Effector memory CD8-positive, alpha-beta T cell (primary cell): Measurements from ENCODE around the gene HOXC10.
A peak's percentile ranks its signal among the peaks of the same experiment; 100 is the strongest.

Source experiments
- ATAC-seq: fragments of 150-1000 bp; cut with Tn5 transposase; replicated peaks from 2 replicates; pipeline ENCODE4 v1.10.0; 2021; ENCODE audit warnings: mild to moderate bottlenecking, moderate library complexity
- DNase-seq, 3 experiments: peaks; one replicate each; pipeline ENCODE4 v3.0.0; 2021
- H3K27ac Mint-ChIP-seq, 2 donors: one replicate each; pipeline ENCODE4 v1.8.0; 2022; ENCODE audit warnings: mild to moderate bottlenecking in 2 of 2, mixed read lengths in 2 of 2, moderate library complexity in 2 of 2
- H3K27me3 Mint-ChIP-seq, 2 donors: one replicate each; pipeline ENCODE4 v1.8.0; 2022; ENCODE audit warnings: mixed read lengths in 2 of 2
- H3K36me3 Mint-ChIP-seq: one replicate; pipeline ENCODE4 v1.8.0; 2022; ENCODE audit warnings: mild to moderate bottlenecking, moderate library complexity, mixed read lengths; ENCODE audit not compliant: insufficient read depth
- H3K4me1 Mint-ChIP-seq, 2 donors: one replicate each; pipeline ENCODE4 v1.8.0; 2022; ENCODE audit warnings: low read depth in 2 of 2, mixed read lengths in 2 of 2
- H3K4me3 Mint-ChIP-seq, 2 donors: one replicate each; pipeline ENCODE4 v1.8.0; 2022; ENCODE audit warnings: mild to moderate bottlenecking in 2 of 2, mixed read lengths in 2 of 2, moderate library complexity in 2 of 2
- H3K9me3 Mint-ChIP-seq, 2 donors: one replicate each; pipeline ENCODE4 v1.8.0; 2022; ENCODE audit warnings: mixed read lengths in 2 of 2

HOXC10 gene

DNA sequence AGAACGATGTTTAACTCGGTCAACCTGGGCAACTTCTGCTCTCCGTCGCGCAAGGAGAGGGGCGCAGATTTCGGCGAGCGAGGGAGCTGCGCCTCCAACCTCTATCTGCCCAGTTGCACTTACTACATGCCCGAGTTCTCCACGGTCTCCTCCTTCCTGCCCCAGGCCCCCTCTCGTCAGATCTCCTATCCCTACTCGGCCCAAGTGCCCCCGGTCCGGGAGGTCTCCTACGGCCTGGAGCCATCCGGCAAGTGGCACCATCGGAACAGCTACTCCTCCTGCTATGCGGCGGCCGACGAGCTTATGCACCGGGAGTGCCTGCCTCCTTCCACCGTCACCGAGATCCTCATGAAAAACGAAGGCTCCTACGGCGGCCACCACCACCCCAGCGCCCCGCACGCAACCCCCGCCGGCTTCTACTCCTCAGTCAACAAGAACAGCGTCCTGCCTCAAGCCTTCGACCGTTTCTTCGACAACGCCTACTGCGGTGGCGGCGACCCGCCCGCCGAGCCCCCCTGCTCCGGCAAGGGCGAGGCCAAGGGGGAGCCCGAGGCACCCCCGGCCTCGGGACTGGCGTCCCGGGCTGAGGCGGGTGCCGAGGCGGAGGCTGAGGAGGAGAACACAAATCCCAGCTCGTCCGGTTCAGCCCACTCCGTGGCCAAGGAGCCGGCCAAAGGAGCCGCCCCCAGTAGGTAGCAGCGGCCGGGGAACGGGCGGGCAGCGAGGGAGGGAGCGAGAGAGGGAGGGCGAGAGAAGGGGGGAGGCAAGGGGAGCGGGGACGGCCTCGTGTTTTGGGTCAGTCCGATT, 11.5 kb upstream of the HOXC10 start:
- Mint-ChIP-seq H3K36me3 (peaks cover 36% of the 10 kb centered on the region), H3K9me3 (no peaks in the 10 kb centered on the region), H3K27ac (peak overlapping the region; percentile 11 to 82), H3K4me1 (peaks cover 15 to 17% of the 10 kb centered on the region in 2 donors), H3K4me3 (peak overlapping the region; percentile 73 to 74), H3K27me3 (peaks cover 88 to 100% of the 10 kb centered on the region in 2 donors)
- DNase-seq = no peak
- ATAC-seq = no peak

DNA sequence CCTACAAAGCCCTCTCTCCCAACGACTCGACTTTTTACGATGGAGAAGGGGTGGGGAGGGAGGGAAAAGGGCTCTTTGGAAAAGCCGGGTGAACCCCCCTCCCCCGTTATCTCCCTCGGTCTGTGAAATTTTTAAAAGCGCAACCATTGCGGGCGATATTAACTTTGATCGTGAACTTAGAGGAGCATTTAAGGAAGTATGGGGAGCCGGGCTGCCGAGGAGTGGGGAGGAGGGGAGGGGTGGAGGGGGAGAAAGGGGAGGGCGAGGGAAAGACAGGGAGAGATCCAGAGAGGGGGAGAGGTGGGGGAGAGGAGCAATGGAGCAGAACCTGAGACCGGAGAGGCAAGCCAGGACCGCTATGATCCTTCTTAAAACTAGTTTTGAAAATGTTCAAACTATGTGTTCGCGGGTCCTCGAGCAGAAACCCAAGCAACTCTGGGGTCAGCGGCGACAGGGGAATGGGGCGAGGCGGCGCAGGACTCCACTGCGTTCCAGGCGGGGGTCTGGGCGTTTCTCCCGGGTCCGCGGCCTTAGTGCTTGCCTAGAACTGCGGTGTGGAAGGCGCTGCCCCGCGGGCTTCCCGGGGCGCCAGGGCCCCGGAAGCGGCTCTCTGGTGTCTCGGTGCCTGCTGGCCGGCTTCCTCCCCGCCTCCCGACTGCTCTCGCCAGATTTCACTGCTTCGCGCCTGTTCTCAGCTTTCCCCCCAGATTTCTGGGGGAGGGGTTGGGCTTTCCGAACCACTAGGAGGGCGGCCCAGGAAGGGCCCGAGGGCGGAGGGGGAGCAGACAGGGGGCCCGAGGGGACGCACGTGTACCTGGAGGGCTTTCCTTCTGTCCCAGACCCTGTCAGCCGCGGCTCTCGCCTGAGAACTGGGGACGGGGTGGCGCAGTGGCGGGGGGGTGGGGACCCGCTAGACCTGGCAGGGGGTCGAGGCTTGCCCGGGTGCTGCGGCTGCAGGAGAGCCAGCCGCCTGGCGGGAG, 10.6 kb upstream of the HOXC10 start, which contains the start of gene HOTAIR:
Gene HOTAIR, minus strand, starts transcription at position 871 of the 980 bp plus-strand sequence.
- no peaks in the 10 kb centered on the region for H3K9me3 Mint-ChIP-seq
- no peak within 1 kb of the TSS for H3K27ac Mint-ChIP-seq
- H3K4me1 Mint-ChIP-seq = peaks cover 15 to 17% of the 10 kb centered on the region in 2 donors
- DNase-seq (no peak), ATAC-seq (peak; percentile 66)
- peaks cover 33% of the 10 kb centered on the region for H3K36me3 Mint-ChIP-seq
- H3K27me3 Mint-ChIP-seq = peaks cover 88 to 100% of the 10 kb centered on the region in 2 donors
- peak within 1 kb of the TSS; percentile 73 to 74 for H3K4me3 Mint-ChIP-seq

GRCh38 chr12:53975064-53975471, 9.9 kb upstream of the HOXC10 start:
- no peak overlapping the region for H3K27ac Mint-ChIP-seq
- ATAC-seq (no peak), DNase-seq (no peak)
- H3K36me3 Mint-ChIP-seq = peaks cover 34% of the 10 kb centered on the region
- H3K4me1 Mint-ChIP-seq = peaks cover 15 to 17% of the 10 kb centered on the region in 2 donors
- peak overlapping the region; percentile 12 to 74 for H3K4me3 Mint-ChIP-seq
- peaks cover 88 to 100% of the 10 kb centered on the region in 2 donors for H3K27me3 Mint-ChIP-seq
- H3K9me3 Mint-ChIP-seq = no peaks in the 10 kb centered on the region

GRCh38 chr12:53975479-53976152, 9.3 kb upstream of the HOXC10 start:
- Mint-ChIP-seq H3K36me3 (peaks cover 39% of the 10 kb centered on the region), H3K27ac (no peak overlapping the region), H3K27me3 (peaks cover 90 to 100% of the 10 kb centered on the region in 2 donors), H3K4me1 (peaks cover 15 to 17% of the 10 kb centered on the region in 2 donors), H3K4me3 (peak overlapping the region; percentile 12 to 74), H3K9me3 (no peaks in the 10 kb centered on the region)
- DNase-seq = no peak
- no peak for ATAC-seq

DNA sequence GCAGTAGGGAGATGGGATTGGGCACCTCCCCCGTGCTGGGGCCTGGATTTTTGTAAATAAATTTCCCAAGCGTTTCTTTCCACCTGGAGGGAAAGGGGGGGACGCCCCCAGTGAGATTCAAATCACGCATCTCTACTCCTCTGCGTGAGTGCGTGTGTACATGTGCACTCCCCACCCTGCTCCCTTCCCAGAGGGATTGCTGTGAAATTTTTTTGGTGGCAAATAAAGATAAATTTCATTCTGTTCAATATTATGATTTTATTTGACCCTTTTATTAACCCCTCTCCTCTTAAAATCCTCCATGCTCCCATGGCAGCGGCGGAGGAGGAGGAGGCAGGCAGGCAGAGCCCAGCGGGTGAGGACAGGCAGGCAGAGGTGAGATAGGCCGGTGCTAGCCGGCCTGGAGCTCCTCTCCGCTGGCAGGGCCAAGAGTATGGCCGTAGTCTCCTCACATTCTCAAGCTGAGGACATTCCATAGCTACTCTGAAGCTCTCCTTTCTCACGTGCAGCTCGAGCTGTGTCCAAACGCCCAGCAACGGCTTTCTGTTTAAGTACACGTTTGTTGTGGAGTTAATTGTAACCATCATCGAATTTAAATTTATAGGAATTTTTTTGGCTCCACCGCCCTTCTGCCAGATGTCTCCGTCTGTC, 8.6 kb upstream of the HOXC10 start:
- peaks cover 43% of the 10 kb centered on the region for H3K36me3 Mint-ChIP-seq
- DNase-seq (no peak), ATAC-seq (no peak)
- H3K27me3 Mint-ChIP-seq = peaks cover 90 to 100% of the 10 kb centered on the region in 2 donors
- H3K27ac Mint-ChIP-seq = peak overlapping the region in 1 of 2 donors; percentile 33
- no peaks in the 10 kb centered on the region for H3K9me3 Mint-ChIP-seq
- H3K4me3 Mint-ChIP-seq = peak overlapping the region; percentile 12 to 74
- H3K4me1 Mint-ChIP-seq = peaks cover 15 to 17% of the 10 kb centered on the region in 2 donors

- H3K27ac Mint-ChIP-seq = peak overlapping the region in 1 of 2 donors; percentile 33
- H3K4me3 Mint-ChIP-seq = no peak overlapping the region
- no peak for ATAC-seq
Measured at GRCh38 chr12:53976823-53977595, 7.9 kb upstream of the HOXC10 start.

GRCh38 chr12:53977596-53978445, 7.1 kb upstream of the HOXC10 start:
- no peak overlapping the region for H3K4me3 Mint-ChIP-seq
- DNase-seq = no peak
- no peaks in the 10 kb centered on the region for H3K9me3 Mint-ChIP-seq
- no peak overlapping the region for H3K27ac Mint-ChIP-seq
- H3K36me3 Mint-ChIP-seq = peaks cover 46% of the 10 kb centered on the region
- H3K4me1 Mint-ChIP-seq = peaks cover 15 to 16% of the 10 kb centered on the region in 2 donors
- peak; percentile 30 for ATAC-seq
- H3K27me3 Mint-ChIP-seq = peaks cover 87 to 100% of the 10 kb centered on the region in 2 donors

More at GRCh38 chr12:53976823-53977595, 7.9 kb upstream of the HOXC10 start:
- Mint-ChIP-seq H3K4me1 (peaks cover 15 to 17% of the 10 kb centered on the region in 2 donors), H3K27me3 (peaks cover 90 to 100% of the 10 kb centered on the region in 2 donors), H3K9me3 (no peaks in the 10 kb centered on the region), H3K36me3 (peaks cover 46% of the 10 kb centered on the region)
- DNase-seq = no peak

DNA sequence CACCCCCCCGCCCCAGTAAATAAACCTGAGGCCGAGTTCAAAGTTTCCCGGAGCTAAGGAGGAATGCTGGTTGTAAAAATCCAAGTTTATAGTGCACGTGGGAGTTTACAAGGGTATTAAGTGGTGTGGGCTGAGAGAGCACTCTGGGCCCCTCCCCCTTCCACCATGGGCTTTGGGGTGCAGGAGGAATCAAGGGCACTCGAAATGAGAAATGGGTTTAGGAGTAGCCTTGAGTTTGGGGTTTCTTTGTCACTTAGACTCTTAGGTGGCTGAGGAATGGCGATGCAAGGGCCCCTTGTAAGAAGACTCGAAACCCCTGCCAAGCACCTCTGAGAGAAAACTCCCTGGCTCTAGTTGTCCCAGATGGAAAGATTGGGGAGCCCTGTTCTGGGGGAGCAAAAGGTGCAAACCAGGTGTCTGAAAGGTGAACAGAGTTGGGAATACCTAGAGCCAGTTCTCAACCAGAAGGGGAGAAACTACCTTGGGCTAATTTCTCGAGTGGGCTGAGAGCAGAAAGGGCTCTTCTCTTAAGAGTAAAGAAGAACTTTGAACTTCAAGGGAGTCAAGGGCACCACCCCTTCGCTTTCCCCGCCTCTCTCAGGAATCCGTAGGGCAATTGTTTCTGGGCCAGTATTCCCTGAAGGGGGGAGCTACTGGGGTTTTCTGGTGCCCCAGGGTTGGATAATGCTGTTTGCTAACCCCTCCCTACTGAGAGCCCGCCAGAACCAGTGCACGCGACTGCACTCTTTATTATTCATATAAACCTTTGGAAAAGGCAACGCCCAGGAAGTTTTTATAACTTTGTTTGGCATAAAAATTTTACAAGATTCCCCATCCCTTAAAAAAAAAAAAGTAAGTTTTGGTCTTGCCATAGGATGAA, 6.2 kb upstream of the HOXC10 start:
- no peak for ATAC-seq
- peaks cover 45% of the 10 kb centered on the region for H3K36me3 Mint-ChIP-seq
- no peak overlapping the region for H3K27ac Mint-ChIP-seq
- DNase-seq = no peak
- no peaks in the 10 kb centered on the region for H3K9me3 Mint-ChIP-seq
- peaks cover 8 to 9% of the 10 kb centered on the region in 2 donors for H3K4me1 Mint-ChIP-seq
- peaks cover 88 to 100% of the 10 kb centered on the region in 2 donors for H3K27me3 Mint-ChIP-seq
- H3K4me3 Mint-ChIP-seq = no peak overlapping the region

DNA sequence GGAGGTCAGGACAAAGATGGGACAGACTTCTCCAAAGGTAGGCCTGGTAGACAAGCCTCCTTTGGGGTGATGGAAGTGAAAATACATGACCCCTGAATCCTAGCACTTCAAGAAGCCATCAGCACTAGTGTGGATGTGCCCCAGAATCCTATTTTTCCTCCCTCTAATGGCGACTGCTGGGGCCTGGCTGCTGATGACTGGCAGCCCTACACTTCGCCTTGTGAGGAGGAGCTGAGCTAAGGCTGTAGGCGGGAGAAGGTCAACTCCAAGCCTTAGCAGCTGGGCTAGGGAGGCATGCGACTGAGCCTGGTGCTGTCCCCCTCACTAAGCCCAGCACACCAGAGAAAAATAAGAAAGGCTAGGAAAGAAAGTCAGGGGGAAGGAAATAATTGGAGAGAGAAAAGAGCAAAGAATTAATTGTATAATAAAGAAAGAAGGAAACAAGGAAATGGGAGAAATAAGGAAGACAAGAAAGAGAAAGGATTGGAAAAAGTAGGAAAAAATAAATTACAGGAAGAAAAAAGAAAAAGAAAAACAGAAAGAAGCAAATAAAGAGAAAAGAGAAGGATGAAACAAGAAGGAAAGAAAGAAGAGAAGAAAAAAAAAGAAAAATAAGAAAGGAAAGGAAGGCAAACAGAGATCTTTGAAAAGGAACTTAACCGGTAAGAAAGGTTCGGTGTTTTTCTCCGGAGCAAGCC, 4.7 kb upstream of the HOXC10 start:
- H3K9me3 Mint-ChIP-seq = no peaks in the 10 kb centered on the region
- H3K4me1 Mint-ChIP-seq = peaks cover 9 to 11% of the 10 kb centered on the region in 2 donors
- ATAC-seq = no peak
- no peak for DNase-seq
- peaks cover 93 to 100% of the 10 kb centered on the region in 2 donors for H3K27me3 Mint-ChIP-seq
- no peak overlapping the region for H3K27ac Mint-ChIP-seq
- H3K36me3 Mint-ChIP-seq = peaks cover 51% of the 10 kb centered on the region
- no peak overlapping the region for H3K4me3 Mint-ChIP-seq

- ATAC-seq = no peak
Measured at GRCh38 chr12:53980802-53981496, 4.0 kb upstream of the HOXC10 start.

More at GRCh38 chr12:53980802-53981496, 4.0 kb upstream of the HOXC10 start:
- H3K36me3 Mint-ChIP-seq = peaks cover 54% of the 10 kb centered on the region
- H3K9me3 Mint-ChIP-seq = no peaks in the 10 kb centered on the region
- peaks cover 12% of the 10 kb centered on the region in 2 donors for H3K4me1 Mint-ChIP-seq
- peaks cover 93 to 100% of the 10 kb centered on the region in 2 donors for H3K27me3 Mint-ChIP-seq
- DNase-seq = no peak
- H3K27ac Mint-ChIP-seq = no peak overlapping the region
- no peak overlapping the region for H3K4me3 Mint-ChIP-seq
